ENCODE results near the gene EMSY.
"Not testable (repeated sequence)": the region's sequence is repeated elsewhere in the genome, so short reads cannot be mapped to it uniquely, and the experiment has no call there.

EMSY gene

GRCh38 chr11:76577921-76578653, 133.3 kb downstream of the EMSY start:
- H3K27ac ChIP-seq: no peak overlapping the region
- TF ChIP-seq ZFX (IDR thresholded peaks at IDR 0.05): no peak
- no peak for TF ChIP-seq CTCF (conservative IDR thresholded peaks at IDR 0.05)

GRCh38 chr11:76578654-76579055, 133.8 kb downstream of the EMSY start:
- no peak overlapping the region for H3K27ac ChIP-seq
- TF ChIP-seq ZFX (IDR thresholded peaks at IDR 0.05) (no peak), CTCF (conservative IDR thresholded peaks at IDR 0.05) (no peak)

DNA sequence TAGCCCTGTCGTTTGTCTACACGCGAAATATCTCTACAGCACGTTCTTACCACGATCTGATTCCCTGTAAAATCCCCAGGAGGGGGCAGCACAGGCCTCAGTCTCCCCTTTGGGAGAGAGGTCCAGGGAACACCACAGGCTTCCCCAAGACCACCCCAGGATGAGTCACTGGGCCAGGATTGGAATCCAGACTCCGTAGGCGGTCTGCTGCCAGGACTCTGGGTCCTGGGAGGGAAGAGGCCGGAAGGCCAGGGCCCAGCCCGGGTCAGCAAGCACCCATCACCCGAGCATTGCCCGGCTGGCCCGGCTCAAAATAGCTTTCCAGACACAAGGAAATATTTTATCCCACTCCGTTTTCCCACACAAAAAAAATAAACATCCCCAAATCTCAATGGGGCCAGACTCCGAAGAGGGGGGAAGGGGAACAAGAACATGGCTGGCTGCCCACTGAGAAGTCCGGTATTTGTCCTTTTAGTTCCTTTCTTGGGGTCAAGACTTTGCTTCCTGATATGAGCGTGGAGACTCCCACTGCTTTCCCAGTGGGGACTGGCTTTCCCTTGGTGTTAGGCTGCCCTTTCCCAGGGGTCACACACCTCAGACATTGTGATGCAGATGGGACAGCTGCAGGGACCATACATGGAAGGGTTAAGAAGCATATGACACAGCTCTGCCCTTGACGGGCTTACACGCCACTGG, 134.4 kb downstream of the EMSY start:
- TF ChIP-seq CTCF (conservative IDR thresholded peaks at IDR 0.05): peak; percentile 22; the same call in 1 of the 2 replicates
- TF ChIP-seq ZFX (IDR thresholded peaks at IDR 0.05): no peak
- H3K27ac ChIP-seq: no peak overlapping the region

DNA sequence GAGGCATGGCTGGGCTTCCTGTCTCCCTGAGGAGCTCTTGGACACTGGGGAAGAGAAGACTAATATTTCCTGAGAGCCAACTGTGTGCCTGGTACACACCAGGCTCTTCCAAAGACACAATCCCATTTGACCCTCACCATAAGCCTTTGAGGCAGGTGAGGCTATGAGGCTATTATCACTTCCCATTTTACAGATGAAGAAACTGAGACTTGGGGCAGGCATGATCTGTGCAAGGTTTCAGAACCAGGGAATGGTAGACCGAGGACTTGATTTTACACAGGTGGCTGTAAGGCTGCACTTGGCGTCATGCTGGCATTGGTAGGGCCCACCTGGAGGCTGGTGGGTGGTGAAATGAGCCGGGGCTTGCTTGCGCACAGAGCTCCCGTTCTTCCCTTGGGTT, 134.9 kb downstream of the EMSY start:
- TF ChIP-seq ZFX (IDR thresholded peaks at IDR 0.05) (no peak), CTCF (conservative IDR thresholded peaks at IDR 0.05) (no peak)
- H3K27ac ChIP-seq: no peak overlapping the region

DNA sequence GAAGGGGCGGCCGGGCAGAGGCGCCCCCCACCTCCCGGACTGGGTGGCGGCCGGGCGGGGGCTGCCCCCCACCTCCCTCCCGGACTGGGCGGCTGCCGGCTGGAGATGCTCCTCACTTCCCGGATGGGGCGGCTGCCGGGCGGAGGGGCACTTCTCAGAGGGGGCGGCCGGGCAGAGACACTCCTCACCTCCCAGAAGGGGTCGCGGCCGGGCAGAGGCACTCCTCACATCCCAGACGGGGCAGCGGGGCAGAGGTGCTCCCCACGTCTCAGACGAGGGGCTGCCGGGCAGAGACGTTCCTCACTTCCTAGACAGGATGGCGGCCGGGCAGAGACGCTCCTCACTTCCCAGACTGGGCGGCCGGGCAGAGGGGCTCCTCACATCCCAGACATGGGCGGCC, 137.7 kb downstream of the EMSY start:
- H3K27ac ChIP-seq: not testable (repeated sequence)

GRCh38 chr11:76587820-76588454, 143.1 kb downstream of the EMSY start:
- no peak overlapping the region for H3K27ac ChIP-seq
- TF ChIP-seq ZFX (IDR thresholded peaks at IDR 0.05) (no peak), CTCF (conservative IDR thresholded peaks at IDR 0.05) (no peak)

- no peak for TF ChIP-seq ZFX (IDR thresholded peaks at IDR 0.05)
- no peak for TF ChIP-seq CTCF (conservative IDR thresholded peaks at IDR 0.05)
- no peak overlapping the region for H3K27ac ChIP-seq
These were observed 143.9 kb downstream of the EMSY start for GRCh38 chr11:76588455-76589325.
